ENCODE results near the gene TMEM132D.

Gene TMEM132D

GRCh38 chr12:129381715-129382114, 522.1 kb downstream of the TMEM132D start:
- H3K27ac ChIP-seq: no peak overlapping the region
- no peak for DNase-seq (ENCODE audit: low read depth, low spot score)

- no peak overlapping the region for H3K27ac ChIP-seq
- no peak for DNase-seq (ENCODE audit: low read depth, low spot score)
Observed at GRCh38 chr12:129379076-129379804, 524.6 kb downstream of the TMEM132D start.

GRCh38 chr12:129378496-129378895, 525.3 kb downstream of the TMEM132D start:
- no peak for DNase-seq (ENCODE audit: low read depth, low spot score)

GRCh38 chr12:129373746-129374145, 530.1 kb downstream of the TMEM132D start:
- no peak for DNase-seq (ENCODE audit: low read depth, low spot score)
- H3K27ac ChIP-seq: no peak overlapping the region

More at GRCh38 chr12:129378496-129378895, 525.3 kb downstream of the TMEM132D start:
- no peak overlapping the region for H3K27ac ChIP-seq

GRCh38 chr12:129372876-129373275, 530.9 kb downstream of the TMEM132D start:
- no peak for DNase-seq (ENCODE audit: low read depth, low spot score)
- H3K27ac ChIP-seq: no peak overlapping the region

- no peak for DNase-seq (ENCODE audit: low read depth, low spot score)
- H3K27ac ChIP-seq: no peak overlapping the region
Observed at GRCh38 chr12:129372348-129372747, 531.5 kb downstream of the TMEM132D start.

- DNase-seq (ENCODE audit: low read depth, low spot score): no peak
- H3K27ac ChIP-seq: no peak overlapping the region
Observed at GRCh38 chr12:129371268-129371667, 532.6 kb downstream of the TMEM132D start.

GRCh38 chr12:129366656-129367055, 537.2 kb downstream of the TMEM132D start:
- no peak overlapping the region for H3K27ac ChIP-seq
- no peak for DNase-seq (ENCODE audit: low read depth, low spot score)

- H3K27ac ChIP-seq: no peak overlapping the region
- no peak for DNase-seq (ENCODE audit: low read depth, low spot score)
Observed at GRCh38 chr12:129363041-129363440, 540.8 kb downstream of the TMEM132D start.

GRCh38 chr12:129357233-129357632, 546.6 kb downstream of the TMEM132D start:
- no peak for DNase-seq (ENCODE audit: low read depth, low spot score)
- no peak overlapping the region for H3K27ac ChIP-seq

- DNase-seq (ENCODE audit: low read depth, low spot score): no peak
Observed at GRCh38 chr12:129351481-129351880, 552.3 kb downstream of the TMEM132D start.

GRCh38 chr12:129339336-129339735, 564.5 kb downstream of the TMEM132D start:
- DNase-seq (ENCODE audit: low read depth, low spot score): no peak
- H3K27ac ChIP-seq: no peak overlapping the region

More at GRCh38 chr12:129351481-129351880, 552.3 kb downstream of the TMEM132D start:
- no peak overlapping the region for H3K27ac ChIP-seq

- DNase-seq (ENCODE audit: low read depth, low spot score): no peak
- H3K27ac ChIP-seq: no peak overlapping the region
Observed at GRCh38 chr12:129337413-129337812, 566.4 kb downstream of the TMEM132D start.

- no peak overlapping the region for H3K27ac ChIP-seq
- no peak for DNase-seq (ENCODE audit: low read depth, low spot score)
Observed at GRCh38 chr12:129335773-129336172, 568.1 kb downstream of the TMEM132D start.

- no peak overlapping the region for H3K27ac ChIP-seq
- no peak for DNase-seq (ENCODE audit: low read depth, low spot score)
Observed at GRCh38 chr12:129332286-129332685, 571.5 kb downstream of the TMEM132D start.

- DNase-seq (ENCODE audit: low read depth, low spot score): no peak
- H3K27ac ChIP-seq: no peak overlapping the region
Observed at GRCh38 chr12:129331356-129332085, 572.3 kb downstream of the TMEM132D start.

GRCh38 chr12:129328235-129328634, 575.6 kb downstream of the TMEM132D start:
- H3K27ac ChIP-seq: no peak overlapping the region
- DNase-seq (ENCODE audit: low read depth, low spot score): no peak

GRCh38 chr12:129325566-129325965, 578.3 kb downstream of the TMEM132D start:
- DNase-seq (ENCODE audit: low read depth, low spot score): no peak
- H3K27ac ChIP-seq: no peak overlapping the region

GRCh38 chr12:129312048-129312447, 591.8 kb downstream of the TMEM132D start:
- DNase-seq (ENCODE audit: low read depth, low spot score): no peak
- H3K27ac ChIP-seq: no peak overlapping the region

GRCh38 chr12:129310346-129310745, 593.5 kb downstream of the TMEM132D start:
- H3K27ac ChIP-seq: no peak overlapping the region
- no peak for DNase-seq (ENCODE audit: low read depth, low spot score)

- DNase-seq (ENCODE audit: low read depth, low spot score): no peak
- H3K27ac ChIP-seq: no peak overlapping the region
Observed at GRCh38 chr12:129305851-129306250, 598.0 kb downstream of the TMEM132D start.

GRCh38 chr12:129304529-129304928, 599.3 kb downstream of the TMEM132D start:
- H3K27ac ChIP-seq: no peak overlapping the region
- DNase-seq (ENCODE audit: low read depth, low spot score): no peak

Data from epithelial cell of prostate (primary cell).